Stimulated activated CD4-positive, alpha-beta T cell treated with anti-CD3 and anti-CD28 coated beads, Interleukin-2, amount 100 ng/mL, for 48 hours (primary cell): ENCODE measurements around the gene EIF3L.

Source experiments
- DNase-seq, 2 donors: peaks; one replicate each; pipeline ENCODE4 v3.0.0-alpha.2; 2020

The EIF3L gene

DNA sequence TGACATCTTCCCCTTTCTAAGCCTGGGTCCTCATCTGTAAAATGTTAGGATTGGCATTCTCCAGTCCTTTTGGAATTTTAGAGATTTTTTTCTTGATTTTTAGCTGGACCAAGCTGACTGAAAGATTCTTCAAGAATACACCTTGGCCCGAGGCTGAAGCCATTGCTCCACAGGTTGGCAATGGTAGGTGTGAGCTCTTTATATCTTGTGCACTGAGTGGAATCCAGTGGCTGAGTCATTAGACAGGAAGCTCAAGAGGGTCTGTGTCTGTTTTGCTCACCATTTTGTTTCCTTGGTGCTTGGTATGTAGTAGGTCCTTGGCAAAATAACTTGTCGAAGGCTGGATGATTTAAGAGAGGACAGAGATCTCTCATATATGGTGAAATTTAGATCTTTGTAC lies 6.2 kb downstream of the EIF3L start:
- no peak for DNase-seq

DNA sequence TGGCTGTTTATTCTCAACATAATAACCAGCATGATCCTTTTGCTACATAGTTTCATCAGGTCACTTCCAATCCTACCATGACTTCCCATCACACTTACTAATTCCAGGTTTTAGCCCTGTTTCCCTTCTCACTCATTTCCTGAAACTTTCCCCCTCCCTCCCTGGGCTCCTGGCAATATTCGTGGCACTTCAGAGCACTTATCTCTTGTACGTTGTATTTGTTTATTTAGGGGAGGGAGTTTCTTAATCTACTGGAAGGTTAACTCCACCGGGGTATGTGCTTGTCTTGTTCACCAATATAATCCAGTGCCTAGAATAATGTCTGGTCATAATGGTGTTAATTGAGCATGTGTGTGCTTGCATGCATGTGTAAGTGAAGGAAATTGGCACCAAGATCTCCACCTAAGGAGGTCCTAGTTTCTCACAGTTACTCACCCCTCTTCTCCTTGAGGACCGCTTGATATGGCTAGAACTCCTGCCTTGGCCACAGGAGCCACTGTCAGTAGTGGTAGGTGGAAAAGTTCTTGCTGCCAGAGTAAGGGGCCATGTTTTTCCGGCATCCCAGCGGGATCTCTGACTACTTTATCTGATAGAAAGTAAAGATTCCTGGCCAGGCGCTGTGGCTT lies 11.7 kb downstream of the EIF3L start:
- DNase-seq: no peak

DNA sequence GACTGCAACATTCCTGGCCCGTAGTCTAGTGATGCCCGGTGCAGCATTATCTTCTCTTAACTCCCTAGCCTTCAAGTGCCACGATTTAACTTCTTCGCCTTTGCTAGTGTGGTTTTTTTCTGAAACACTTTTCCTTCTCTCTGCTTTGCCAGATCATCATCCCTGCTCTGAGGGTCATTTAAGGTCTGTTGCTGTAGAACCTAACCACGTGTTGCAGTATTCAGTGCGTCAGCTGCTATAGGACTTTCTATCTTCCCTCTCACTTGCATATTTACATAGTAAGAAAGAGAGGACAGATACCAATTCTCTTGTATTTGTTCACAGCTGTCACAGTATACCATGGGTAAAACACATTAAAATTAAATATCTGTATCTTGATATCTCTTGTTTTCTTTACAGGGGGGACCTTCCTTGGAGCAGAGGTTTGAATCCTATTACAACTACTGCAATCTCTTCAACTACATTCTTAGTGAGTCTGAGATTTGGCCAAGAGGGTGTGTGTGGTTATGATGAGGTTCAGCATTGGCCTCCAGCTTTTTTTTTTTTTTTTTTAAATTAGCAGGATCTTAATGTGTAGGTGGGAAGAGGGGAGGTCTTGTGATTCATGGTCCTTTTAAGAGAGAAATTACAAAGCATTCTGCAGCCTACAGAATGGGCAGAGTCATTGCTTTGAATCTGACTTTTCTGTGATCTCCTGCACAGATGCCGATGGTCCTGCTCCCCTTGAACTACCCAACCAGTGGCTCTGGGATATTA lies 13.5 kb downstream of the EIF3L start:
- DNase-seq: no peak

DNA sequence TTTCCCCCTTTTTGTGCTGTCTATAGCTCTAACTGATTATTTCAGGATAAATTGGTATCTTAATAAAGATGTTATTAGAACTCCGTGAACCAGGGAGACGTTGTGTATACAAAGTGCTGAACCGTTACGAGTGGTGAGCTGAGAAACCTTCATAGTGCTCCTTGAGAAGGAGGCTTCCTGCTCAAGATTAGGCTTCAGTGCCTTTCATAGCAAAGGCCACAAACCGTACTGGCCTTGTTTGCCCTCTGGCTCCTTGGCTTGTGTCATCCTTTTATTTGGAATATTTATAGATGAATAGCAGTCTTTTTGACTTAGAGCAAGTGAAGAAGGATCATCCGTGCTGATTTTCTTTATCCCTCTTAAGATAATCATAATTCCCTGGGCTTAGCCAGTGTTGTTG lies 16.3 kb downstream of the EIF3L start:
- no peak for DNase-seq

DNA sequence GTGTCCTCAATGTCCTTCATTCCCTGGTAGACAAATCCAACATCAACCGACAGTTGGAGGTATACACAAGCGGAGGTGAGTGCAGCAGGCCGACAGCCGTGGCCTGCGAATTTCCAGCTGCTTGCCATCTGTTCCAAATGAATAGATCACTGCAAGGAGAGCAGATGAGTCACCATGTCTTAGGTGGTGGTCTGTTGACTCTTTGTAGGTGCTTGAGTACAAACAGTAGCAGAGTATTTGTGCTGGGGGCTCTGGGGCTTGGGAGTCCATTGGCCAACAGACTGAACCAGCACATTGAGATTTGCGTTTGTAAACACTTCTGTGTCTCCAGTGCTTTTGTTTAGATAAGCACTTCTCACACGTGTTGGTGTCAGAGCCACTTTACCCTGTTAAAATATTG lies 21.1 kb downstream of the EIF3L start:
- no peak for DNase-seq

DNA sequence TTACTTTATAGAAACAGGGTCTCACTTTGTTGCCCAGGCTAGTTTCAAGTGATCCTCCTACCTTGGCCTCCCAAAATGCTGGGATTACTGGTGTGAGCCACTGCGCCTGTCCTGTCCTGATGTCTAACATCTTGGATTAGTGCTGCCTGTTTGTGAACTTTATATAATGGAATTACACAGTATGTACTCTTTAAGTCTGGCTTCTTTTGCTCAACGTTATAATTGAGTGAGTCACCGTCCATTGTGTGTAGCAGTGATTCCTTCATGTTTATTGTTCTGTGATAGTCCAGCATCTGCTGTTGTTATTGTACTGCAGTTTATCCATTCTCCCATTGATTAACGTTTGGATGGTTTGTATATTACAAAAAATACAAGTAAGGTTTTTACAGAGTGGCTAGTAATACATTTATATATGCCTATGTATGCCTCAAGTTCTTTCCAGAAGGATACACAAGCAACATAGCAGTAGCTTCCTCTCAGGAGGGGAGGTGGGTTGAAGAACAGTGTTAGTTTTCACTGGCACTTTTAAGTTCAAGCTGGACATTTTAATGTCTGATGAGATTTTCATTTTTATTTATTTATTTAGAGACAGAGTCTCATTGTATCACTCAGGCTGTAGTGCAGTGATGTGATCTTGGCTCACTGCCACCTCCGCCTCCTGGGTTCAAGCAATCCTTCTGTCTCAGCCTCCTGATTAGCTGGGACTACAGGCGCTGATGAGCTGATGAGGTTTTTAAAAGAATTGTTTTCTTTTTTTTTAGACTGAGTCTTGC lies 31.6 kb downstream of the EIF3L start:
- DNase-seq: no peak

DNA sequence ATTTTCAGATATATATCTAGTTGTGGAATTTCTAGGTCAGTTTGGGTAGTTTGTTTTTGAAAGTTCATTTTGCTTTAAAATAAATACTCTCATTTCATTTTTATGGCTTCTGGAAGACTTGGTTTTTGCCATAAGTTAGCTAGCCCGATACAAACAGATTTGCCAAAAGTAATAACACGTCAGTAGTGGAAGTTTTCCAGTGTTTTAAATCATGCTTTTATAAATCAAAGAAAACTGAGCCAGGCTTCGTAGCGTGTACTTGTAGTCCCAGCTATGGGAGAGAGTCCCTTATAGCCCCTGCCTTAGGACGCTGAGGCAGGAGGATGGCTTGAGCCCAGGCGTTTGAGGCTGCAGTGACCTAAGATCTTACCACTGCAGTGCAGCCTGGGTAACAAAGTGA lies 35.2 kb downstream of the EIF3L start:
- DNase-seq: no peak

DNA sequence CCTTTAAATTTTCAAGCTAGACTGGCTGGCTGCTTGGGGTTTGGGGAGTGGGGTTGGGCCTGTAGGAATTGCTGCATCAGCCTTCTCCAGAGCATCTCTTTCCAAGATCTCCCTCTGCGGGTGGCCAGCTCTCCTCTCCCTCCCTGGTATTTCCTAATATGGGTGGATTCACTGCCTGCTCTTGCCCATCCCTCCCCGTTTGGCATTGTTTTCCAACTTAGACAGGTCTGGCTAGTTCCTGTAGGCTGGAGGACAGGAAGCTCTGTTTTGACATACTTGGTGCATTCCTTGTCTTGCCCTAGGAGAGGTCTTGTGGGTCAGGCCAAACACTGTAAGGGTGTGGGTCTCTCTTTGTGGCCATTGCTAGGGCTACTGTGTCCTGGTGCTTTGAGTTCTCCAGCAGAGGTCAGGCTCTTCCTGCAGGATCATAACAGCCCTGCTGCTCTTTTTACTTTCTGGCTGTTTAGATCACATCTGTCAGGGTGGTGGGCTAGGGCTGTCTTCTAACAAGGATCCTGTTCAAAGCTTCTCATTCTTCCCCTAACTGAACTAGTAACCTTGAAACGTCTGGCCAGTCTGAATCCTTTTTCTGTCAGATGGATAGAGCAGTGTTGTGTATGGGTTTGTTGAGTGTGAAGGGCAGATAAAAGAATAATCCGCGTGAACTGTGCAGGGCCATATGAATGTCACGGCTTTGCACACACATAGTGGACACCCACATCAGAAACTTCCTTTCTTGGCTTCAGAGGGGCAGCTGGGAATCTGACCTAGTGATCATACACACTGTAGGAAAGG lies 38.6 kb downstream of the EIF3L start:
- no peak for DNase-seq

DNA sequence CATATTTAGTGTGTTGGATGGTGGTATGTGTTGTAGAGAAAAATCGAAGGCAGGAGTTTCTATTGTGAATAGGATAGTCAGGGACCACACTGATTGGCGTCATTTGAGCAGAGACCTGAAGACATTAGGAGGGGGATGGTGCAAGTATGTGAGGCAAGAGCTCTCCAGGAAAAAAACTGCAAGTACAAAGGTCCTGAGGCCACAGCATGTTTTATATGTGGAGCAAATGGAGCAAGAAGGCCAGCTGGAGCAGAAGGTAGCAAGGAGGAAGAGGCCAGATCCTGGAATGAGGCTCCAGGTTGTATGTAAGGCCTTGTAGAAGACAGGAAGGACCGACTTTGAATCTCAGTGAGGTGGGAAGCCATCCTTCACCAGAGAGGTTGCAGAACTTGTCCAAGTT lies 42.7 kb downstream of the EIF3L start:
- no peak for DNase-seq

DNA sequence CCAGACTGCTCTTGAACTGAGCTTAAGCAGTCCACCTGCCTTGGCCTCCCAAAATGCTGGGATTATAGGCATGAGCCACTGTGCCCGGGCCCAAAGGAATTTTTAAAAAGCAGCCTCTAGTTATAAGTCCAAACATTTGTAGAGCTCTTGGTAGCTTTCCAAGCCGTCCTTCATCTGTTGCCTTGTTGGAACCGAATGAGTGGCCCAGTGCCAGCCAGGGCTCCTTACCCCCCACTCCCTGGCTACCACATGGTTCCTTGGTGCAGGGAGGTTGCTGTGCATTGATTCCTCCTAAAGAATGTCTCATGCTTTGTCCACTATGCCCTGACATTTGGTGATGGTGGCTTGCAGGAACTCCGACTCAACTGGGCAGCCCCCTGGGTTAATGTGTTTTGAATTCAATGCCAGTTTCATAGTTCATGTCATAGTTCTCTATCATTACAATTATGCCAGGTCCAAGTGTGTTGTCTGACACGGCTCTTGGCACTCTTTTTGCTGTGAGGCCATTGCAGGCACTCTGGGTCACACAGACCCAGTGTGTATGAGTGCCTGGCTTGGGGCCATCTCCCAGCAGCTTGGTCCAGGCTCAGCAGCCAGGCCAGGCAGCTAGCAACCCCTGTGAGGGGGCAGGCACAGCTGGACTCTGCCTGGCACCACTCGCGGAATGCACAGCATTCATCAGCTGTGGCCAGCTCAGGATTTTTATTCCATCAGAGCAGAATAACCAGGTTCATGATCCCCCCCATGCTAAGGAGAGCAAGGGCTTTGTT lies 43.5 kb downstream of the EIF3L start:
- DNase-seq: no peak

DNA sequence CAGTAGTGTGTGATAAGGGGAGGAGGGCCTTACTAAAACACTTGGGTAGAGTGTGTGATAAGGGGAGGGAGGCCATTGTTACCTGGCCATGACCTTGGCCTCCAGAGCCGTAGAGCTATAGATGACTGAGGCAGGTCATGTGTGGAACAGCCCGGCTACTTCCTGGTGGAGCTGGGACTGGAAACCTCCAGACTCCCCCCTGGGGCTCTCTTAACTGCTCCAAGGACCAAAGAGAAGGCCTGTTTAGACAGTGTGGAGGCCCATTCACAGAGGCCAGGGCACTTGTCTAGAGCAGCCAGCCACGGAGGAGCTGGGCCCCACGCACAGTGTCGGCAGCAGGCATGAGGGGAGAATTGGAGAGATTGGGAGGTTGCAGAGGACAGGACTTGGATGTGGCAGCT lies 44.4 kb downstream of the EIF3L start:
- no peak for DNase-seq

DNA sequence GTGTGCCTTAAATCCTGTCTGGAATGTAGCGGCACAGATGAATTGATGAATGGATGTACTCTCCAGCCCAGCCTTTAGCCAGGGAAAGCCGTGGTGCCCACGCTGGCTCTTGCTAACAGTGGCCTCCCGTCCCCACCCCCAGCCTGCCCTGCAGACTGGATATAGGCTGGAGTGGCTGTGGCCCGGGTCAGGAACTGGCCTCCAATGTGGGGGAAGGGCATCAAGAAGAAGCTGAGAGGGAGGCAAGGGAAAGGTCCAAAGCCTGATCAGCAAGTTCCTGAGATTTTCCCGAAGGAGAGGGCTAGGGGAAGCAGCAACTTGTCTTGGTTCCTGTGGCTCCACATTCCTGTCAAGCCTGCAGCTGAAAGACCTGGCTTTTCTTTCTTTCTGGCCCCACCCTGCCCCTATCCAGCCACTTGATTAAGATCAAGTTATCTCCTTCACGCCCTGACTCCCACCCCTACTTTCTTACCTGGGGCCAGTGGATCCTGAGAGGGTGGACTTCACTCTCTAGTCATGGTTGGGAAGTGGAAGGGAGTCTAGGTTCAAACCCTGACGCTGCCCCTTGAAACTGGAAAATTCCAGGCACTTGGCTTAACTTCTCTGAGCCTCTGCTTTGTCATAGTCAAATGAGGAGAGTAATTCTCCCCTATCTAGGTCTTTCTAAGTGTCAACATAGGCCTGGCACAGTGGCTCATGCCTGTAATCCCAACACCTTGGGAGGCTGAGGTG lies 45.9 kb downstream of the EIF3L start:
- DNase-seq: no peak

DNA sequence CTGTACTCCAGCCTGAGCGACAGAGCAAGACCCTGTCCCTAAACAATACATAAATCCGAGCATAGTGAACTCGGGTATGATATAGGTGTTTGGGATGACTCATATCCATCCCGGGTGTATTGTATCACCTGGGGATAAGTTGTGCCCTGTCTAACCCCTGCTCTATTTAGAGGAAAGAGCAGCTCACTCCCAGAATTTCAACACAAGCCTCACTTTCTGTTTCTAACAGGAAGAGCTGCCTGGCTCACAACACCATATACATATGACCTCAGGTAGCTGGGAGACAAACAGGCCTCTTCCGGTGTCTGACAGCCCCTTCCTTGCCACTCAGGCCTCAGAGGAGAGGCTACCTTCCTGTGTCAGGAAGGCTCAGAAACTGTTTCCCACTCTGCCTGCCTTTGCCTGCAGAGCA lies 47.0 kb downstream of the EIF3L start:
- DNase-seq: no peak

DNA sequence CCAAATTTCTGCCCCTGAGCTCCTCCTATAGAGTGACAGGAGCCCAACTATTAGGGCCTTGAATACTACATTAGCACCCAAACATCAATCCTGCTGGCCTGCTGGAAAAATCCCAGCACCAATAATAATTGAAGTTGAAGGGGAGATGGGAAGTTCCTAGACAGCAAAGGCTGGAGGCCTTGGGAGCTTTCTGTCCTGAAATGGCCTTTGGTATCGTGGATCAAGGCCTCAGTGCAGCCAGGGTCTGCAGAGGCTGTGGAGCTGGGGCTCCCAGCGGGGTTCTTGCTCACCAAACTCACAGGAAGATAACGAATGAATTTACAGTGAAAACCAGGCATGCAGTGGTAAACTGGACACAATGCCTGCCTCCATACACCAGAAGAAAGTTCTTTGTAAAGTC lies 47.7 kb downstream of the EIF3L start:
- no peak for DNase-seq

DNA sequence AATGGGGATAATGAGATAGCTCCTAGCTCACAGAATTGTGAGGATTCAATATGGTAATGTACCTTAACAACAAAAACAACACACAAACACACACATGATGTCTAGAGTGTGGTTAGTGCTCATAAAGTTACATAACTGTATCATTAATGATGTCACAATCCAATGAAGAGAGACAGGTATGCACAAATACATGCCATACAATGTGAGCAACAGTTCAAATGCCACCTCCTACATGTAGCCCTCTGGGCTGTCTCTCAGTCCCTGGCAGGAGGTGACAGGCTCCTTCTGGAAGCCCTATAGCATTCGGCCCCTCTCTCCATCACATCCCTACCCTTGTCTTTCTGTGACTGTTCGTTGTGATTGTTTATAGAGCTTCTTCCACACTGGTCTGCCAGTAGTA lies 48.6 kb downstream of the EIF3L start:
- DNase-seq: no peak

DNA sequence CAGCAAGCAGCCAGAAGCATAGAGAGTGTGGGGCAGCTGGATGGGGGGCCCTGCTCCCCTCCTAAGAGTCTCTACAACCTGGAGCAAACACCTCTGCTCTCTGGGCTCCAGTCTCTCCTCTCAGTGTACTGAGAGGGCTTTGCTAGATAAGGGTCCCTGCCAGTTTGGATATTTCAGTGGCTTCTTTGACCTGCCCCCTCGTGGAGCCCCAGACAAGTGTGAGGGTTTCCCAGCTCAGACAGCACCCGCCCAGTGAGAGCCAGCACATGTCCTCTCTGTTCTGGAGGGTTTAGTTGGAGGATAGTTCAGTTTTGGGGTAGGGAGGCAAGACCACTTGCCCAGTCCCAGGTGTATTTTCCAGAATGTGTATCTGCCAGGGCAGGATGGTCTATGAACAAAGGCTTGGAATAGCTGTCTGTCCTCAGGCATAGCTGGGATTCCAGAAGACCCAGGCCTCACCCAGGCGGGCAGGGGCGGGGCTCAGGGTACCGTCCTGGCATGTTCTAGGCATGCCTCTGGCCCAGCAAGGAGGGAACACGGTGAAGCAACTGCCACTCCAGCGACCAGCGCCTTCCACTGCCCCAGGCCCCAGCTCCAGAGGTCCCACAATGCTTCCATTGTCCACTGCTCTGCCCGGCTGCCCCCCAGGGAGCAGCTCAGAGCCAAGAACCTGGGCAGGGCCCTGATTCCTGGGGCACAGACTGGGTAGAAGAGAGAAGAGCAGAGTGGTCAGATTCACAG lies 49.4 kb downstream of the EIF3L start:
- DNase-seq: no peak

DNA sequence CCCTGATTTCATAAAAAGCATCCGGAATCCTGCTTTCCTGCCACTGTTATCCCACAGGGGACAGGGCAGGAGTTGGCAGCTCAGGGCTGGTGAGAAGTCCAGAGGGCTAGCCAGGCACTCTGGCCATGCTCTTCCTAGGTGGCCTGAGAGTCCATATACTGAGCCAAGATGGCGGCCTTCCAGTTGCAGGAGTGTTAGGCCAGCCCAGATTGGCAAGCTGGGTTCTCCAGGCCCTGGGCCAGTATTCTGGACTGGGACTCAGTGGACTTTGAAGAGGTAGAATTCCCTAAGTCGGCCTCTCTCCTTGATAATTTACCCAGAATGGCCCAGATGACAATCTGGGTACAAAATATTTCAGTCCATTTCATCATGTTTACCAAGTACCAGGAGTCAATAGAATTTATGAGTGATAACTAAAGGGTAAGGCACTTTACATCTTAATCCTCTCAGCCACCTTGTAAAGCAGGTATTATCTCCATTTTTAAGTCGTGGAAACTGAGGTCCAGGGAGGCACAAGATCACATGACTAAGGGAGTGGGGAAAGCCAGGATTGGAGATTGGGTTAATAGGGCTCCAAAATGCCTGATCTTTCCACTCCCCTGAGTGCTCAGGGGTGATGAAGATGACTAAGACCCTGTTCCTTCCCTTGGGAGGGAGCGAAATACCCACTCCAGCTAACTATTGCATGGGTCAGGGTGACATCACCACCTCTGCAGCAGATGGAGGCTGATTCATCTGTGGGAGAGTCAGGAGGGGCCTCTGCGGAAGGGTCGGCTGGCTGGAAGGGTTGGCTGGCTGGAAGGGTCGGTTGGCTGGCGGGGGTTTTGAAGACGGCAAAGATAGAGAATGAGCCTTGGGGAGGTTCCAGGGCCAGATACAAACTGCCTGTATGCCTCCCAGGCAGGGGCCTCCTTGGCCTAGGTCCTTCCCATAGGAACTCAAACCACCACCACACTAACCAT lies 55.6 kb downstream of the EIF3L start:
- no peak for DNase-seq

DNA sequence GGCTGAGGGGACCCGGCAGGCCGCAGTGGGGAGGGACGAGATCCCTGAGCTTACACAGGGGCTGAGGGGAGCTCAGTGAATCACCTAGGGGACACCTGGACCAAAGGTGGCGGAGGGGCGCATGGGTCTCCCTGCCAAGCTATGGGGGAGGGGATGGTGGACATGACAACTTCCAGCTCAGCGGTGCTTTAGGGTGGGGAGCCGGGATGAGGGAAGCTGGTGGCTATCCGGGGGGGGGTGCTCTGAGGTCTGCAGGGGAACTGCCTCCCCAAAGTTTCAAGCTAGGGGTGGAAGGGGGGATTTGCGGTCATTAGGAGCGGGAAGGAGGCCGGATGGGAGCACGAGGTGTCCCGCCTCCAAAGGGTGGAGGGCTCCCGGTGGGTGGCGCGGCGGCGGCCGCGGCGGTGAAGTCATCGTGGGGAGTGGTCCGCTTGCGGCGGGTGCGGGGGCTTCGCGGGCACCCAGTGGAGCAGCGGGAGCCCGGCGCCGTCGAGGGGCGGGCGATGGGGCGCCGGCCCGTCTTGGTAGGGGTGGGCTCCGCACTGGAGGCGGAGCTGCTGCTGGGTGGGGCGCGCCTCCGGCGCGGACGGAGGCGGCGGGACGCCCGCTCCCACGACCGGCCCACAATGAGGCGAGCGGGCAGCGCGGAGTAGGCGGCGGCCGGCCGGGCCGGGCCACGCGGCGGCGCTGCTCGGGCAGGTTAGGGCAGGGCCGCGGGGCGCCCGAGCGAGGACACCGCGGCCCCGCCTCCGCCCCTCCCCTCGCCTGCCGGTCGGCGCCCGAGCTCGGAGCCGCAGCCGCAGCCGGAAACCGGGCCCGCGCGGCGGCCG lies 56.5 kb downstream of the EIF3L start, which contains the start of gene MICALL1:
Gene MICALL1, plus strand, starts transcription at position 764 of the 830 bp plus-strand sequence. CDS start 126 bp downstream, outside the sequence.
- DNase-seq: peak; percentile 53 to 62
